Stimulated activated naive CD8-positive, alpha-beta T cell treated with anti-CD3 and anti-CD28 coated beads, Interleukin-15, Interleukin-2, amounts not matched to agents 100 U/mL and 50 U/mL, for 24 hours (primary cell): ENCODE results near the gene PRKG1.
"Not testable (repeated sequence)": the region's sequence is repeated elsewhere in the genome, so short reads cannot be mapped to it uniquely, and the experiment has no call there.

Experiments
- ATAC-seq: fragments of 150-1000 bp; cut with Tn5 transposase; one replicate; pipeline ENCODE4 v1.10.0; 2021
- DNase-seq: peaks from one replicate; pipeline ENCODE4 v3.0.0; 2021

PRKG1 gene

GRCh38 chr10:51326174-51326573 lies 251.9 kb downstream of the PRKG1 start:
- ATAC-seq (no peak), DNase-seq (no peak)

GRCh38 chr10:51327432-51327831 lies 253.1 kb downstream of the PRKG1 start:
- no peak for ATAC-seq
- DNase-seq, result no peak

DNA sequence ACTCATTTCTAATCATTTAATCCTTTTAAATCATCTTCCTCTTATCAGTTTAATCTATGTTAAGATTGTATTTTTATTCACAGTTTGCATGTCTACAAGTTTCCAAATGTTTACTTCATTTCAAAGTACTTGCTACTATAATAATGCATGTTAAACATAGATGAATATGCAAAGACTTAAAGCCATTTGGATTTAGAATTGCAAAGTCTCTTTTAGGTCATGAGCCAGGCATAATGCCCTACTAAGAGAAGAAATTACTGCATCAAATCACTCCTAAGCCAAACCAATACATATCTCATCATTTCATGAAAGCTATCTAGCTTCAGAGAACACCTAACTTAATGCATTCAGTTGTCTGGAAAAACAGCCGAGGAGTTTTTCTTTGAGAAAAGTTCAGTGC lies 266.1 kb downstream of the PRKG1 start:
- no peak for DNase-seq
- no peak for ATAC-seq

- no peak for DNase-seq
- no peak for ATAC-seq
Measured at GRCh38 chr10:51340845-51341610, 266.7 kb downstream of the PRKG1 start.

- ATAC-seq, DNase-seq: not testable (repeated sequence)
Measured at GRCh38 chr10:51341745-51342144, 267.5 kb downstream of the PRKG1 start.

GRCh38 chr10:51342381-51342780 lies 268.1 kb downstream of the PRKG1 start:
- ATAC-seq (no peak), DNase-seq (no peak)

- DNase-seq (no peak), ATAC-seq (no peak)
Measured at GRCh38 chr10:51343391-51343790, 269.1 kb downstream of the PRKG1 start.

DNA sequence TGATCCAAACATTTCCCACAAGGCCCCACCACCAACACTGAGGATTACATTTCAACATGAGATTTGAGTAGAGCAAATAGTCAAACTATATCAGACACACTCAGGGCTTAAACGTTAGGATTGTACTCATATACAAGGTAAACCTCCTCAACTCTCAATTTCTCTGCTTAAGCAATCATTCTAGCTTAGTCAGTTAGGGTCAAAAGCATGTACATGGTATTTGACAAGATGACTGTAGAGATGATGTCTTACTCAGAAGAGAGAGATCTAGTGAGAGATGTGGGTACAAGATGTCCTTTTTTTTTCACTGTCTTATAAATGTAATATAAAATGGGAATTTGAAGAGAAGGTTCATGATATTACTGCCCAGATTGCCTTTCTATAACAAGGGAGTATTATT lies 270.1 kb downstream of the PRKG1 start:
- DNase-seq (no peak), ATAC-seq (no peak)

DNA sequence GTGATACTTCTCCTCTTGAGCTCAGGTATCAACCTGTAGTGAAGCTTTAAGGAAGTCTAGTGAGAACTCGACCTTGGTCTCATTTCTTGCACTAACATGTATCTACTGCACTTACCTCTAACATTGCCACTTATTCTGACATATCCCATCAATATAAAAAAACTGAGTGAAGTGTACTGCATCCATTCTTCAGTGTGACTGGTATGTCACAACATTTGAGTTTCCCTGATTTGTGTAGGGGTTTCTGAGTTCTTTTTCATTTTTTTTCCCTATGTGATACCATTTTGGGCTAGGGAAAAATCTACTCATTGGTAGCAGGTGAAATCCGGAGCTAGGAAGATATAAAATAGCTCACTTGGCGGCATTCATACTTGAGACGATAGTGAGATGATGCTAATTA lies 274.3 kb downstream of the PRKG1 start:
- DNase-seq (no peak), ATAC-seq (no peak)

GRCh38 chr10:51357170-51357569 lies 282.9 kb downstream of the PRKG1 start:
- no peak for ATAC-seq
- no peak for DNase-seq

DNA sequence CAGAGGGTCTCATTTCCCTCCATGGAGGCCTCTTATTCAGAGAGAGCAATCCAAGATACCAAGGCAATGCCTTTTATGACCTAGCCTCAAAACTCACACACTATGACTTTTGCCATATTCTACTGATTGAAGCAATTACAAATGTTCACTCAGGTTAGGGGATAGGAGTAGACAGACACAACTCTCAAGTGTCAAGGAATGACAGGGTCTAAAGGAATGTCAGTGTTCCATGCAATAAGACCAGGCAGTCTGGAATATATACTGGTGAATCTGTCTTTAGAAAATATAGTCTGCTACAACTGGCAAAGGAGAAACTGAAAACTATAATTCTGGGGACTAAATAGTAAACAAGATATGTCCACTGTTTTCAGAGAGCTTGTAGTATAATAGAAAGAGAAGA lies 283.9 kb downstream of the PRKG1 start:
- ATAC-seq, result no peak
- no peak for DNase-seq

- ATAC-seq (no peak), DNase-seq (no peak)
Measured at GRCh38 chr10:51363415-51363814, 289.1 kb downstream of the PRKG1 start.

- DNase-seq (no peak), ATAC-seq (no peak)
Measured at GRCh38 chr10:51364674-51365073, 290.4 kb downstream of the PRKG1 start.

DNA sequence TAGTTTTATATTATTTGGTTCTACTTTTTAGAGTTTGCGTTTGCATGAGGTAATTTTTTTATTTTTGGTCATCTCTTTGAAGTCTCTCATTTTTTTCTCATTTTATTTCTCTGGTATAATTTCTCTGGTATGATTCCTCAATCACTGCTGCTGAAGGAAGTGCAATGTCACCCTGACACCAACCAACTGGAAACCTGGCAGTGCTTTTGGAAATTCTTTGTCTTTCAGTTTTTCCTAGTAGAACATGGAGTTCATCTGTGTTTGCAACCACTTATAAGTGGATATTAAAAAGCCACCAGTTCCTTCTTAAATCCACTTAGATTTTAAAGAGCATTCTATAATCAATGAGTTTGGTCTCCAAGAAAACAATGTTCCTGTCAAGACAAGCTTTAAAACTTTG lies 291.8 kb downstream of the PRKG1 start:
- ATAC-seq (no peak), DNase-seq (no peak)

GRCh38 chr10:51367127-51367526 lies 292.8 kb downstream of the PRKG1 start:
- no peak for ATAC-seq
- no peak for DNase-seq

DNA sequence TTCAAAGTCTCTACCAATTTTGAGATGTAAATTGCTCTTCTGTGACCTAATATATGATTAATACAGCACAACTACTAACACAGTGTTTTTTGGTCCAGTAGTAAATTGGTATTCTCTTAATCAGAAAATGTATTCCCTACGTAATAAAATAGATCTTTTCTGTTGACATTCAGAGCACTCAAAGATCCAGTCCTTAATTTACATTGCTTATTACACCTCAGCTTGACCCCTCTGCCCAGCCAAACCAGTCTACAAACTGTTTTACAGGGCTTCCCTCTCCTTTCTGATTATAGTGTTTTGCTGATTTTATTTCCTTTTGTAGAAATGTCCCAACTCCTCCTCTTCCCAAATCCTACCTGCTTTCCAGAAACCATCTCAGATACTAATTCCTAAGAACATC lies 293.4 kb downstream of the PRKG1 start:
- ATAC-seq (no peak), DNase-seq (no peak)

- ATAC-seq, result no peak
- DNase-seq, result no peak
Measured at GRCh38 chr10:51368943-51369342, 294.7 kb downstream of the PRKG1 start.

- DNase-seq (no peak), ATAC-seq (no peak)
Measured at GRCh38 chr10:51369903-51370302, 295.6 kb downstream of the PRKG1 start.

GRCh38 chr10:51371743-51372142 lies 297.5 kb downstream of the PRKG1 start:
- DNase-seq (no peak), ATAC-seq (no peak)

- DNase-seq (no peak), ATAC-seq (no peak)
Measured at GRCh38 chr10:51375790-51376189, 301.5 kb downstream of the PRKG1 start.

DNA sequence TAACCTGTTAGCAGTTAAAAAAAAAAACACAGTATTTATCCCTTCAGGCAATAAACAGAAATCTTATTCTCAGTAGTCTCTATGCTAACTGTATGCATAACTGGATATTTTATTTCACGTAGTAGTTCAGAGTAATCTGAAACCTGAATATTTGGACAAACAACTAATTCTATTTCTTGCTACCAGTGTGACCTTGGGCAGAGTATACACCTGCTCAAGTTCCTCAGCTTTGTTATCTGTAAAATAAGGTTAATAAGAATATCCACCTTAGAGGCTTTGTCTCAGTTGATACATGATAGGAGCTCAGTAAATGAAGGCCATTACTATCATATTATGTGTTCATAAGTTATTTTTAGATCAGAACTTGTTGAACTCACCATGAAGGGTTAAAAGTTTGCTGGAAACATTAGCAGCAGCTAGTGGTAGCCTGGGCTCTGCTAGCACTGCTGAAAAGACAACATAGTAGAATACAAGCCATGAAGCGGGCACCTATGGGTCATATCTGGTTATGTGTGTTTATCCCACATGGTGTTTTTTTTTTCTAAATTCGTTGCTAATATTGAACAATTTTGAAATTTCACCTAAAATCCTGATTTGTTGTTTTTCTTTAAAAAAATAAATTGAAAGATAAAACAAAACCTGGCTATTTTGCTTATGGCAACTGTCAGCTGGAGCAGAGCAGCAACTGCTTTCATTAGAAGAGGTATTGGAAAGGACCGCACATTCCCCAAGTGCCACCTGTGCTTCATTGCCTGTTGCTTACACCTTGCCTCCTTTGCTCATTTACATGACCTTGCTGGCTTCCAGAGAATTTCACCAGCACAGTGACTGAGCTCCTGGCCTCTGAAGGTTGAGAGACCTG lies 303.0 kb downstream of the PRKG1 start:
- no peak for DNase-seq
- ATAC-seq, result no peak

GRCh38 chr10:51377932-51378599 lies 303.8 kb downstream of the PRKG1 start:
- DNase-seq (no peak), ATAC-seq (no peak)

- ATAC-seq, result no peak
Measured at GRCh38 chr10:51382181-51382580, 307.9 kb downstream of the PRKG1 start.

More at GRCh38 chr10:51382181-51382580, 307.9 kb downstream of the PRKG1 start:
- no peak for DNase-seq
